HUDEP-2 (cell line): ENCODE measurements around the gene ITGB6.
"Not testable (repeated sequence)": the region's sequence is repeated elsewhere in the genome, so short reads cannot be mapped to it uniquely, and the experiment has no call there.

Experiments used
- DNase-seq, 76 experiments: peaks; one replicate each; lab custom pipeline; 2025; ENCODE audit not compliant: unreplicated experiment in 76 of 76; lab: John Stamatoyannopoulos, UW

ITGB6 gene

GRCh38 chr2:160142472-160142871, 57.6 kb downstream of the ITGB6 start:
- DNase-seq, result no peak

DNA sequence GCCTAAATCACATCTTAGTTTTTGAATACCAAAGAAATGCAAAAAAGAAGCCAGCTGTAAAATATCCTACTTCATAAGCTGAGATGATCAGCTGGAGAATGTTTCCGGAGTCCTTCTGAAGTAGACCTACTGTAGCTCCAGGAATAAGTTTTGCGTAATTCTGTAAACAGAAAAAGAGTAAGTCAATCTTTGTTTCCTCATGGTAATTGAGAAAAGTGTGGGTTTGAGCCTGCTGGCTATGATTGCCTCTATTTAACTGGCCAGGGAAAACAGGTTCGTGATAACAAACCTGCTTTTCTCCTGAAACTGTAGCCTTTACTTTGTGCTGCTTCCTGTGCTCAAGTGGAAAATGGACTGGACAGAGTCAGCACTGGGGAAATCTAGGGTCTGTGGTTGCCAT, 58.2 kb downstream of the ITGB6 start:
- no peak for DNase-seq

- DNase-seq, result no peak
Observed at GRCh38 chr2:160141419-160141818, 58.7 kb downstream of the ITGB6 start.

DNA sequence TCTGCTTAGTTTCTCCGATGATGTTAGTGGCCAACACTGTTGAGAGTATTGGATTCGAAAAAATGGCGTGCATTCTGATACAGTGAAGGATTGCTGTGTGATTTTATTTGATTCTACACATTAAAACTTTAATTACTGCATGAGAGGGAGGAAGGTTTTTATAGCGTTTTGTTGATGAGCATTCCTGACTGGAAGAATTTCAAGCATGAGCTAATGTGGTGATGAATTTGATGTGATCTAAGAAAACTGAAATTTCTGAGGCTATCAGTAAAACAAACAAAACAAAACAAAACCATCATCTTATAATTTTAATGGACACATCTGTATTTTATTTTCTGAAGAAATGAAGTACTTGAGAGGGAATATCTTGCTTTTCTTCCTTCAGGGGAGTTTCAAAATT, 59.6 kb downstream of the ITGB6 start:
- DNase-seq, result no peak

GRCh38 chr2:160139991-160140390, 60.1 kb downstream of the ITGB6 start:
- no peak for DNase-seq

- no peak for DNase-seq
Observed at GRCh38 chr2:160139350-160139749, 60.7 kb downstream of the ITGB6 start.

DNA sequence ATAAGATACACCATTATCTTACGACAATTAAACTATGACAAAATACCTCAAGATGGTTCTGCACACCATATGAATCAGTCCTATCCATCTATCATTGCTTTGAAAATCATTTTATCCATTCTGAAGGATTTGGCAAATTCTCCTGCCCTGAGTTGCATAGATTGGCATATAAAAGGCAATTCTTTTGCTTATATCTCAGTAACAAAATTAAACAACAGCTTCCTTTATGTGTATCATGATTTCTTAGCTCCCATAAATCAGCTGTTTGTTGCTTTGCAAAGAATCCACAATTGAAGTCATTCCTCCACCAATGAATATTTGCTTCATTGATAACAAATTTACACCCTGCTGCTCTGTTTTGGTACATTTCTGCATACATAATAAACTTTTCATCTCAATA, 61.7 kb downstream of the ITGB6 start:
- no peak for DNase-seq

- no peak for DNase-seq
Observed at GRCh38 chr2:160137464-160137863, 62.6 kb downstream of the ITGB6 start.

GRCh38 chr2:160132761-160133160, 67.3 kb downstream of the ITGB6 start:
- DNase-seq, result no peak

DNA sequence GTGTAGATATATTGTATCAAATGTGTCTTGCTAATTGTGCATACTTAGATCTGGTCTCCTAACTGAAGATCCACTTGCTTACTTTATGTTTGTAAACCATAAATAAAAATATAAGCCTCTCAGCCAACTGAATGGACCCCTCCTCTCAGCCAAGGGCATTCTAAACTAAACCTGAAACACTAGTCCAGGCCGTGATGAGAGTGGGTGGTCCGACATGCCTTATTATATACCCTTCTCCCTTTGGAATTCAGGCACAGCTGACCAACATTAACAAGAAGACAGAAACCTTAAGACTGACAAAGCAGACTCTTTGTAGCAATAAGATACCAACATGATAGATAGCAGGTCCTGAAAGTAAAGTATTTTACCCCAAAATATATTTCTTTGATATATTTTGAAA, 73.3 kb downstream of the ITGB6 start:
- DNase-seq, result no peak

- DNase-seq, result no peak
Observed at GRCh38 chr2:160126315-160126714, 73.8 kb downstream of the ITGB6 start.

- DNase-seq, result no peak
Observed at GRCh38 chr2:160125828-160126227, 74.2 kb downstream of the ITGB6 start.

DNA sequence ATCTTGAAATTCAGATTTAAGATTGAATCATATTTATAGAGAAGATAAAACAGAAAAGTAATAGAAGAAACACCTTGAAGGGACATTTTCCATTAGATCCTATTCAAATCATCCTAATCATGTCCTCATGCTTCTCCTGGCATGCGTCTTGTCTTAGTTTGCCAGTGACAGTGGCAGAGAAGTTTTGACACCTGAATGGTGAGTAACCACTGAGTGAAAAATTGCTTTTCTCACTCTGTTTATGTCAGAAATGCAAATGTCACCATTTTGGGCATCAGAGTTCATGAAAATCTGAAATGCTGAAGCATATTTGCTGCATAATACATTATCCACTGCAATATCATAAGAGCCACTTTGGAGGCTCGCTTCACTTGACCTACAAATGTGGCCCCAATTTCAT, 74.7 kb downstream of the ITGB6 start:
- no peak for DNase-seq

GRCh38 chr2:160124571-160124970, 75.5 kb downstream of the ITGB6 start:
- DNase-seq, result no peak

DNA sequence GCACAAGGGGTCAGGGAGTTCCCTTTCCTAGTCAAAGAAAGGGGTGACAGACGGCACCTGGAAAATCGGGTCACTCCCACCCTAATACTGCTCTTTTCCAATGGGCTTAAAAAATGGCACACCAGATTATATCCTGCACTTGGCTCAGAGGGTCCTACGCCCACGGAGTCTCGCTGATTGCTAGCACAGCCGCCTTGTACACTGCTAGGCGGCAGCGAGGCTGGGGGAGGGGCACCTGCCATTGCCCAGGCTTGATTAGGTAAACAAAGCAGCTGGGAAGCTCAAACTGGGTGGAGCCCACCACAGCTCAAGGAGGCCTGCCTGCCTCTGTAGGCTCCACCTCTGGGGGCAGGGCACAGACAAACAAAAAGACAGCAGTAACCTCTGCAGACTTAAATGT, 85.4 kb downstream of the ITGB6 start:
- DNase-seq, result not testable (repeated sequence)

GRCh38 chr2:160114020-160114419, 86.1 kb downstream of the ITGB6 start:
- DNase-seq, result no peak

DNA sequence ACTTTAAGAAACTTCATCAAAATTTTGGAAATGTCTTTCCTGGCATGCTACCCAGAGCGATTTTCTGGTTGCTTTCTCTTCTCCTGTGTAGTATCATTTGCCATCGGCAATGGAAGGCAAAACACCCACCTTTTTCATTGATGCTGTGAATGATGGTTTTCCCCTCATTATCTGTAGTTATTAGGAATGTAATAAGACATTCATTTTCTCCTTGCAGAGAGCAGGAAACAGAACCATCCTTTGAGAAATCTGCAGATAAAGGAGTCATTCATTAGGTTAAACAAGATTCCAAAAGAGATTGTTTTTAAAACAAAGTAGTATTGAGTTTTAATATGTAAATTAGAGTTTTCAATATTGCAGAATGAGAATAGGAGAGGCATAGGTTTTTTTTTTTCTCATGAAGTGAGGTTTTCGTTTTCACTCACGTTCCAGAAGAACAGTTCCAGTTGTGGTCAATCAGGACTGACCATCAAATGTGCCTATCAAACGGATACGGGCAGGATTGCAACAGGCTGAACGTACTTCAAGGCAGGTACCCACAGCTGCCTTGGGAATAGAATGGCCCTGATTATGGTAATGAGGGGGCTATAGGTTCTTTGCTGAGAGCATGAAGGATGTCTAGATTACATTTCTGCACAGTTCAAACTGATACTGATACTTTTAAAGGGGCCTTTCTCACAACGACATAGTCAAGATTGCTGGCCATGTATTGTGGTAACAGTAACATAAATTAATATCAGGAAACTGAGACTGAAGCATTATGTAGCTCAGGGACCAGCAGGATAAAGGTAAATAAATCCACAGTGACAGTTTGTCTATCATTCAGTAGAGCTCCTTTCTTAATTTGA, 87.9 kb downstream of the ITGB6 start:
- DNase-seq, result no peak

GRCh38 chr2:160110674-160111239, 89.3 kb downstream of the ITGB6 start:
- DNase-seq, result no peak

GRCh38 chr2:160109939-160110673, 90.0 kb downstream of the ITGB6 start:
- peak in 39 of 76 experiments; percentile 0 to 62 (median 16) for DNase-seq

- DNase-seq, result no peak
Observed at GRCh38 chr2:160109243-160109642, 90.8 kb downstream of the ITGB6 start.

DNA sequence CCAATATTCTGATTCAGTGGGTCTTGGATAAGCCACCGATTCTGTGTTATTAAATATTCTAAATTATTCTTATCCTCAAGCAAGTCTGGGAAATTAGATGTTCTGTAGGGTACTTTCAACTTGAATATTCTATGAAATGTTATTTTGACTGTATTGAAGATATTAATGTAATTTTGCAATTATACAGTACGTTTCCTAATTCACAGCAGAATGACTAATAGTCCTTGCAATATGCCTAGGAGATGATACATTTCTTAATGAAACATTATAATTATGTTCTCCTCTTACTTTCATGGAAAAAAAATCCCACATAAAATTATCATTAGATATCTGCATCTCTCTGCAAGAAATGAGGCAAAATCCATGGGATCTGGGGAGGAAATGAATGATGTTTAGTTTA, 91.4 kb downstream of the ITGB6 start:
- no peak for DNase-seq

GRCh38 chr2:160105366-160105765, 94.7 kb downstream of the ITGB6 start:
- DNase-seq, result no peak
